Measurements from ENCODE around the gene STX8.

STX8 gene

GRCh38 chr17:9209781-9210370 is 365.7 kb downstream of the STX8 start:
- Histone ChIP-seq H3K9me3 (ENCODE audit: control insufficient read depth in 2 of 2, low read length in 2 of 2) (no peaks in the 10 kb centered on the region), H3K9ac (ENCODE audit: low read depth in 1 of 2, low read length in 2 of 2) (no peak overlapping the region), H3K4me1 (ENCODE audit: control insufficient read depth in 2 of 2, insufficient read depth in 2 of 2, low read length in 2 of 2) (peaks cover 18 to 22% of the 10 kb centered on the region in 2 donors), H3K27me3 (ENCODE audit: control insufficient read depth in 2 of 2, insufficient read depth in 2 of 2, low read length in 2 of 2) (no peaks in the 10 kb centered on the region), H3K36me3 (ENCODE audit: control insufficient read depth in 2 of 2, insufficient read depth in 2 of 2, low read length in 2 of 2) (no peaks in the 10 kb centered on the region), H3K4me3 (ENCODE audit: low read length in 2 of 2) (no peak overlapping the region), H3K27ac (ENCODE audit: low read depth in 2 of 2, low read length in 2 of 2) (no peak overlapping the region)

GRCh38 chr17:9209347-9209746 is 366.3 kb downstream of the STX8 start:
- Histone ChIP-seq H3K4me1 (ENCODE audit: control insufficient read depth in 2 of 2, insufficient read depth in 2 of 2, low read length in 2 of 2) (peaks cover 18 to 22% of the 10 kb centered on the region in 2 donors), H3K4me3 (ENCODE audit: low read length in 2 of 2) (no peak overlapping the region), H3K9me3 (ENCODE audit: control insufficient read depth in 2 of 2, low read length in 2 of 2) (no peaks in the 10 kb centered on the region), H3K27me3 (ENCODE audit: control insufficient read depth in 2 of 2, insufficient read depth in 2 of 2, low read length in 2 of 2) (no peaks in the 10 kb centered on the region), H3K9ac (ENCODE audit: low read depth in 1 of 2, low read length in 2 of 2) (no peak overlapping the region), H3K36me3 (ENCODE audit: control insufficient read depth in 2 of 2, insufficient read depth in 2 of 2, low read length in 2 of 2) (no peaks in the 10 kb centered on the region), H3K27ac (ENCODE audit: low read depth in 2 of 2, low read length in 2 of 2) (no peak overlapping the region)

GRCh38 chr17:9208381-9209105 is 367.1 kb downstream of the STX8 start:
- Histone ChIP-seq H3K9me3 (ENCODE audit: control insufficient read depth in 2 of 2, low read length in 2 of 2) (no peaks in the 10 kb centered on the region), H3K36me3 (ENCODE audit: control insufficient read depth in 2 of 2, insufficient read depth in 2 of 2, low read length in 2 of 2) (no peaks in the 10 kb centered on the region), H3K27ac (ENCODE audit: low read depth in 2 of 2, low read length in 2 of 2) (no peak overlapping the region), H3K27me3 (ENCODE audit: control insufficient read depth in 2 of 2, insufficient read depth in 2 of 2, low read length in 2 of 2) (no peaks in the 10 kb centered on the region), H3K4me3 (ENCODE audit: low read length in 2 of 2) (no peak overlapping the region), H3K9ac (ENCODE audit: low read depth in 1 of 2, low read length in 2 of 2) (no peak overlapping the region), H3K4me1 (ENCODE audit: control insufficient read depth in 2 of 2, insufficient read depth in 2 of 2, low read length in 2 of 2) (peaks cover 18 to 22% of the 10 kb centered on the region in 2 donors)

GRCh38 chr17:9206741-9207332 is 368.8 kb downstream of the STX8 start:
- no peaks in the 10 kb centered on the region for H3K27me3 ChIP-seq (ENCODE audit: control insufficient read depth in 2 of 2, insufficient read depth in 2 of 2, low read length in 2 of 2)
- H3K9ac ChIP-seq (ENCODE audit: low read depth in 1 of 2, low read length in 2 of 2) = peak overlapping the region; percentile 24 to 57
- peak overlapping the region; percentile 48 to 67 for H3K27ac ChIP-seq (ENCODE audit: low read depth in 2 of 2, low read length in 2 of 2)
- H3K9me3 ChIP-seq (ENCODE audit: control insufficient read depth in 2 of 2, low read length in 2 of 2) = no peaks in the 10 kb centered on the region
- H3K36me3 ChIP-seq (ENCODE audit: control insufficient read depth in 2 of 2, insufficient read depth in 2 of 2, low read length in 2 of 2) = no peaks in the 10 kb centered on the region
- peak overlapping the region in 1 of 2 donors; percentile 57 for H3K4me3 ChIP-seq (ENCODE audit: low read length in 2 of 2)
- peaks cover 18 to 22% of the 10 kb centered on the region in 2 donors for H3K4me1 ChIP-seq (ENCODE audit: control insufficient read depth in 2 of 2, insufficient read depth in 2 of 2, low read length in 2 of 2)

GRCh38 chr17:9206410-9206703 is 369.3 kb downstream of the STX8 start:
- Histone ChIP-seq H3K9ac (ENCODE audit: low read depth in 1 of 2, low read length in 2 of 2) (peak overlapping the region in 1 of 2 donors; percentile 57), H3K4me1 (ENCODE audit: control insufficient read depth in 2 of 2, insufficient read depth in 2 of 2, low read length in 2 of 2) (peaks cover 18 to 22% of the 10 kb centered on the region in 2 donors), H3K27ac (ENCODE audit: low read depth in 2 of 2, low read length in 2 of 2) (peak overlapping the region; percentile 48 to 67), H3K9me3 (ENCODE audit: control insufficient read depth in 2 of 2, low read length in 2 of 2) (no peaks in the 10 kb centered on the region), H3K27me3 (ENCODE audit: control insufficient read depth in 2 of 2, insufficient read depth in 2 of 2, low read length in 2 of 2) (no peaks in the 10 kb centered on the region), H3K4me3 (ENCODE audit: low read length in 2 of 2) (peak overlapping the region in 1 of 2 donors; percentile 57), H3K36me3 (ENCODE audit: control insufficient read depth in 2 of 2, insufficient read depth in 2 of 2, low read length in 2 of 2) (no peaks in the 10 kb centered on the region)

GRCh38 chr17:9205520-9206409 is 369.9 kb downstream of the STX8 start:
- peak overlapping the region; percentile 48 to 67 for H3K27ac ChIP-seq (ENCODE audit: low read depth in 2 of 2, low read length in 2 of 2)
- H3K4me1 ChIP-seq (ENCODE audit: control insufficient read depth in 2 of 2, insufficient read depth in 2 of 2, low read length in 2 of 2) = peaks cover 18 to 22% of the 10 kb centered on the region in 2 donors
- H3K4me3 ChIP-seq (ENCODE audit: low read length in 2 of 2) = no peak overlapping the region

GRCh38 chr17:9204637-9205329 is 370.8 kb downstream of the STX8 start:
- peaks cover 18 to 22% of the 10 kb centered on the region in 2 donors for H3K4me1 ChIP-seq (ENCODE audit: control insufficient read depth in 2 of 2, insufficient read depth in 2 of 2, low read length in 2 of 2)
- H3K9ac ChIP-seq (ENCODE audit: low read depth in 1 of 2, low read length in 2 of 2) = no peak overlapping the region
- no peaks in the 10 kb centered on the region for H3K36me3 ChIP-seq (ENCODE audit: control insufficient read depth in 2 of 2, insufficient read depth in 2 of 2, low read length in 2 of 2)
- no peak overlapping the region for H3K4me3 ChIP-seq (ENCODE audit: low read length in 2 of 2)
- H3K27me3 ChIP-seq (ENCODE audit: control insufficient read depth in 2 of 2, insufficient read depth in 2 of 2, low read length in 2 of 2) = no peaks in the 10 kb centered on the region
- no peak overlapping the region for H3K27ac ChIP-seq (ENCODE audit: low read depth in 2 of 2, low read length in 2 of 2)
- H3K9me3 ChIP-seq (ENCODE audit: control insufficient read depth in 2 of 2, low read length in 2 of 2) = no peaks in the 10 kb centered on the region

More at GRCh38 chr17:9205520-9206409, 369.9 kb downstream of the STX8 start:
- no peak overlapping the region for H3K9ac ChIP-seq (ENCODE audit: low read depth in 1 of 2, low read length in 2 of 2)
- H3K36me3 ChIP-seq (ENCODE audit: control insufficient read depth in 2 of 2, insufficient read depth in 2 of 2, low read length in 2 of 2) = no peaks in the 10 kb centered on the region
- H3K9me3 ChIP-seq (ENCODE audit: control insufficient read depth in 2 of 2, low read length in 2 of 2) = no peaks in the 10 kb centered on the region
- H3K27me3 ChIP-seq (ENCODE audit: control insufficient read depth in 2 of 2, insufficient read depth in 2 of 2, low read length in 2 of 2) = no peaks in the 10 kb centered on the region

- Histone ChIP-seq H3K4me3 (ENCODE audit: low read length in 2 of 2) (no peak overlapping the region), H3K9me3 (ENCODE audit: control insufficient read depth in 2 of 2, low read length in 2 of 2) (no peaks in the 10 kb centered on the region), H3K9ac (ENCODE audit: low read depth in 1 of 2, low read length in 2 of 2) (no peak overlapping the region), H3K27me3 (ENCODE audit: control insufficient read depth in 2 of 2, insufficient read depth in 2 of 2, low read length in 2 of 2) (no peaks in the 10 kb centered on the region), H3K4me1 (ENCODE audit: control insufficient read depth in 2 of 2, insufficient read depth in 2 of 2, low read length in 2 of 2) (peaks cover 18 to 22% of the 10 kb centered on the region in 2 donors), H3K27ac (ENCODE audit: low read depth in 2 of 2, low read length in 2 of 2) (no peak overlapping the region), H3K36me3 (ENCODE audit: control insufficient read depth in 2 of 2, insufficient read depth in 2 of 2, low read length in 2 of 2) (no peaks in the 10 kb centered on the region)
Measured at GRCh38 chr17:9203771-9204425, 371.7 kb downstream of the STX8 start.

GRCh38 chr17:9202532-9202931 is 373.1 kb downstream of the STX8 start:
- Histone ChIP-seq H3K27ac (ENCODE audit: low read depth in 2 of 2, low read length in 2 of 2) (no peak overlapping the region), H3K27me3 (ENCODE audit: control insufficient read depth in 2 of 2, insufficient read depth in 2 of 2, low read length in 2 of 2) (no peaks in the 10 kb centered on the region), H3K36me3 (ENCODE audit: control insufficient read depth in 2 of 2, insufficient read depth in 2 of 2, low read length in 2 of 2) (no peaks in the 10 kb centered on the region), H3K4me3 (ENCODE audit: low read length in 2 of 2) (no peak overlapping the region), H3K9me3 (ENCODE audit: control insufficient read depth in 2 of 2, low read length in 2 of 2) (no peaks in the 10 kb centered on the region), H3K9ac (ENCODE audit: low read depth in 1 of 2, low read length in 2 of 2) (no peak overlapping the region), H3K4me1 (ENCODE audit: control insufficient read depth in 2 of 2, insufficient read depth in 2 of 2, low read length in 2 of 2) (peaks cover 17 to 19% of the 10 kb centered on the region in 2 donors)

All from mucosa of rectum (tissue), 2 donors.